ENCODE data around the gene CTH.
"Not testable (repeated sequence)": the region's sequence is repeated elsewhere in the genome, so short reads cannot be mapped to it uniquely, and the experiment has no call there.

Gene CTH

GRCh38 chr1:70410604-70411359 lies at the start of gene CTH:
TSS of gene CTH (plus strand) at chr1:70411268. CDS start at chr1:70411416, 148 bp downstream.
- peak; percentile 88 for DNase-seq

GRCh38 chr1:70361727-70362398 lies 49.2 kb upstream of the CTH start:
- no peak for DNase-seq

DNA sequence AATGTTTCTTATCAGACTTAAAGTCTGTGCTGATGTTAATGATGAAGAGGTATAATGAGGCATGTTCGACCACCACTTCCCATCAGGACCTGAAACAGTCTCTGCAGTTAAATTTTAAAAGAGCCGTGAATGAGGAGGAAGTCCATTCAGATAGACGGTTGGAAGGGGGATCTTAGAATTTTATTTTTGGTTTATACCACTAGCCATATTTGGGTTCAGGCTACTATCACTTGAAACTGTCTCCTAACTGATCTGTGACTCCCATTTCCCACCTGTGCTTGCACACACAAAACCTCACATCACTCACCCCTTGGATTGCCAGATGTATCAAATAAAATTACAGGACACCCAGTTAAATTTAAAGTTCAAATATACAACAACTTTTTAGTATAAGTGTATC lies 46.6 kb upstream of the CTH start:
- DNase-seq = no peak

- not testable (repeated sequence) for DNase-seq
Observed at GRCh38 chr1:70366425-70366952, 44.6 kb upstream of the CTH start.

DNA sequence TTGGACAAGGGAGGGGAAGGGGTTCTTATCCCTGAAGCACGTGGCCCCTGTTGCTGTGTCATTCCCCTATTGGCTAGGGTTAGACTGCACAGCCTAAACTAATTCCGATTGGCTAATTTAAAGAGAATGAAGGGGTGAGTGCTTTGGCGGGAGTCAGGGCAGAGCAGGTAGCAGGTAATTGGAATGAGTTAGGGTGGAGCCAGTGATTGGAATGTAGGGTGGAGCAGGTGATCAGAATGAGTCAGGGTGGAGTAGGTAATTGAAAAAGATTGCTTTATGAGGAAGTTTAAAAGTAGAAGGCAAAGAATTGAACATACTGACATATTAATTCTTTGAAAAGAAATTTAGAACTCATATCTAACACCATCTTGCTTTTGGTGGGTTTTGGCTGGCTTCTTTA lies 44.1 kb upstream of the CTH start:
- not testable (repeated sequence) for DNase-seq

- DNase-seq = not testable (repeated sequence)
Observed at GRCh38 chr1:70367397-70367796, 43.7 kb upstream of the CTH start.

- DNase-seq = not testable (repeated sequence)
Observed at GRCh38 chr1:70371586-70371985, 39.5 kb upstream of the CTH start.

DNA sequence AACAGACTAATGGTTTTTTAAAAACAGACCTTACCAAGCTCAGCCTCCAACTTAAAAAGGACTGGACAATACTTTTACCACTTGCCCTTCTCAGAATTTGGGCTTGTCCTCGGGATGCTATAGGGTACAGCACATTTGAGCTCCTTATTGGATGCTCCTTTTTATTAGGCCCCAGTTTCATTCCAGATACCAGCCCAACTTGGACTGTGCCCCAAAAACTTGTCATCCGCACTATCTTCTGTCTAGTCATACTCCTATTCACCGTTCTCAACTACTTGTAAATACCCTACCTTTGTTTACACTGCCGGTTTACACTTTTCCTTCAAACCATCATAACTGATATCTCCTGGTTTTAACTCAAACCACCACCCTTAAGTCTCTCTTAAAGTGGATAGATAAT lies 38.6 kb upstream of the CTH start:
- no peak for DNase-seq

GRCh38 chr1:70373580-70373979 lies 37.5 kb upstream of the CTH start:
- not testable (repeated sequence) for DNase-seq

GRCh38 chr1:70376196-70376595 lies 34.9 kb upstream of the CTH start:
- no peak for DNase-seq

DNA sequence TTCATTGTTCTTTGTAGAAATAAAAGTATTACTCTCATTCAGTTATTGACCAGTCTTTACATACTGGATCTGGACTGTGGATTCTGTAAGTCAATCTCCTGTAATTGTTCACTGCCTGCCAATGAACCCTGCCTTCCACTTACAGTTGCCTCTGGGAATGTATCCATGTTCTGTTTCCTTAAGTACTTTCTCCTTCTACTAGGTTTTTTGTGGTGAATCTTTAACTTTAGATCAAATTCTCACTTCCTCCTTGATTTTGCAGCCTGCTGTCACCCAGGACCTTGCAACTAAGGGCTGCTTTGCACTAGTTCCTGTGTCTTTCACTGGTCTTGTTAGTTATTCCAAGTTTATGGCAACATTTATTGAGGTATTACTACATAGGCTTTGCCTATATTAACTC lies 28.4 kb upstream of the CTH start:
- no peak for DNase-seq

DNA sequence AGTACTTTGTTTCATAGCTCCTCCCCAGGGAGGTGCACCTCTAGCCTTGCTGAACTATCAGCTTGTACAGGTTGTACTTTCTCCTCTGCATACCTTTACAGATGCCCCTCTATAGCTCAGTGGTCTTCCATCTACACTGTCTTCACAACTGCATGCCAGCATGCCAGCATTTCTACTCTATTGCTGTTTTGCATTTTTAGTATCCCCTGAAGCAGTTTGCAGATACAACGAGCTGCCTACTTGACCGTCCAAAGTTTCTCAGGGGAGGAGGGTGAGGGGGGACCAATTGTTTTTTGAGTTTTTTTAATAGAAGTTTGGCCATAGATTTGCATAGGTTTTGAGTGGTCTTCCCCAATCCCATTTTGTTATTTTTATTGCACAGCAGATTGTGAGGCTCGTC lies 27.6 kb upstream of the CTH start:
- no peak for DNase-seq

DNA sequence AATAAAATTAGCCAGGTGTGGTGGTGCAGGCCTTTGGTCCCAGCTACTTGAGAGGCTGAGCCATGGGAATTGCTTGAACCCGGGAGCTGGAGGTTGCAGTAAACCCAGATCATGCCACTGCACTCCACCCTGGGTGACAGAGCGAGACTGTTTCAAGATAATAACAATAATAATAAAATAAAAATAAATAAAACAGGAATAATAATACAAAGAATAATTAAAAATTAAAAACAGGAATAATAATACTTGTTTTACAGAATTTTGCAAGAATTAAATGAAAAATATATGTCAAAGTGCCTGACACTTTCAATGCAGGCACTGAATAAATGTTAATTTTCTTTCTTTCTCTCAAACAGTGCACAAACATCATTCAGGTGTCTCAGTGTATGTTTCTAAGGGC lies 26.5 kb upstream of the CTH start:
- no peak for DNase-seq

GRCh38 chr1:70385477-70385876 lies 25.6 kb upstream of the CTH start:
- no peak for DNase-seq

DNA sequence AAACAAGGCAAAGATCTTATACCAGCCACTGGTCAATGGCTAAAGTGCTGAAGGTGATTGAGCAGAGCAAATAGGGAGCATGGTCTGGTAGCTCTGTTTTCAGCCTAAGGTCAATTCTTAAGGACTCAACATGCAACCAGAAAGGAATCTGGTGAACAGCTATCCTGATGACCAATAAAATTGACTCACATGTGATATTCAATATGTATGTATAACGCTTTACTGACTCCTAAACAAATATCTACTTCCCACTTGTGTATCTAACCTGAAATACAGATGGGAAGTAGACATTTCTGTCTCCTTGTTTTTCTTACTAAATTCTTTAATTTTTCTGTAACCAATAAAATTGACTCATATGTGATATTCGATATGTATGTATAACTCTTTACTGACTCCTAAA lies 24.9 kb upstream of the CTH start:
- no peak for DNase-seq

GRCh38 chr1:70387507-70387906 lies 23.6 kb upstream of the CTH start:
- DNase-seq = no peak

DNA sequence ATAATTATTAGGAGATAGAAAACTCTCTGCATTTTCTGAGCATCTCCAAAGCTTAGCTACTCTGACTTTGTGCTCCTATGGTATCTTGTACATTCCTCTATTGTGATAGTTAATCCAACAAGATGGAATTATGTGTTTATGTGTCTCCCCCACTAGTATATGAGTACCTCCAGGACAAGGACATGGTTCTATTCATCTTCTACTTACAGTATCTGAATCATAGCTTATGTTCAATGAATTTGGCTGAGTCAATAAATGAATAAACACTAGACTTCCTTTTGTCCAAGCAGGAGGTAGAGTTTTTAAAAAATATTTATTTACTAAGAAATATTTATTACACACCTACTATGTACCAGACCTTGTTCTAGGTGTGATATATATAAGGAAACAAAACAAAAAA lies 18.4 kb upstream of the CTH start:
- no peak for DNase-seq

DNA sequence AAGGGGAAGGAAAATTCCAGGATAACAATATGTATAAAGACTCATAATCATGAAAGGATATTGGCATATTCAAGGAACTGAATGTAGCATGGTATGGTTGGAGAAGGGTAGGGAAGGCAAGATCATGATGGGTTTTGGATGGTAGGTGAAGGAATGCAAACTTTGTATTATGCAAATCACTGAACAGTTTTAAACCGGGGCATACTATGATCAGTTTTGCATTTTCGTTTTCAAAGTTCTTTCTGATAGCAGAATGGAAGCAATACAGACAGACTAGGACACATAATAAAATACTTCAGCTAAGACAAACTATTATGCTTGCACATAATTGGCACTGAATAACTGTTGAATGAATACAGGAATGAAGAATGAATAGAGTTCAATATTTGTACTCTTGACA lies 14.5 kb upstream of the CTH start:
- DNase-seq = no peak

GRCh38 chr1:70397013-70397412 lies 14.1 kb upstream of the CTH start:
- no peak for DNase-seq

DNA sequence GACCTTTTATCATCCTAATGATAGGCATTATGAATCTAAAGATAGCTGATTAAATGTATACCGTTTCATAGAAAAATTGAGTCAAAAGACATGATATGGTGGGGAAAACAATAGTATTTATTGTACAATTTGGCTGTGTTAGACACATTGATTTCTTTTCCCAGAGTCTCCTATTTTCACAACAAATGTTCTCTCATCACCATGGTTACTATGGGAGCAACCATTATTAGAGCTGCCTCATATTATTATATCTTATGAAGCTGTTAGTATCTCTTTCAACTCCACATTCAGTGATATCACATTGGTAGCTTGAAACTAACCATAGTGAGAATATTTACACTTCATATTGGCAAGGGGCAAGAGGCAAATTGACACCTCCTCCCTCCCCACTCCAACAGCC lies 10.7 kb upstream of the CTH start:
- no peak for DNase-seq

- DNase-seq = no peak
Observed at GRCh38 chr1:70401974-70402373, 9.1 kb upstream of the CTH start.

- no peak for DNase-seq
Observed at GRCh38 chr1:70403759-70404158, 7.3 kb upstream of the CTH start.

GRCh38 chr1:70405780-70406416 lies 5.2 kb upstream of the CTH start:
- DNase-seq = no peak

DNA sequence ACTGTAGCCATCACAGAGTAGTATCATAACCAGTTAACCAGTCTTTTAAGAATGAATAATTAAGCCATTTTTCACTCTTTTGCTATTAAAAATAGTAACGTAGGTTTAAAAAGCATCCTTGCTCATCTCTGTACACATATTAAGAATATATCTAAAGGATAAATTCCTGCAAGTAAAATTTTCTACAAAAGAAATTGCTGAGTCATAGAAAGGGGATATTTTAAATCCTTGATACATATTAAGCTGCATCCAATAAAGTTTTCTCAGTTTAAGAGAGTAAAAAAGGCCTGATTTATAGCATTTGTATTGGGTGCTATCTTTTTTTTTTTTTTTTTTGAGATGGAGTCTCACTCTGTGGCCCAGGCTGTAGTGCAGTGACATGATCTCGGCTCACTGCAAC lies 1.9 kb upstream of the CTH start:
- no peak for DNase-seq
